Stimulated activated CD8-positive, alpha-beta memory T cell treated with anti-CD3 and anti-CD28 coated beads, Interleukin-4, amount 100 ng/mL, for 4 hours (primary cell): ENCODE results near the gene GOLPH3L.
"Not testable (repeated sequence)": the region's sequence is repeated elsewhere in the genome, so short reads cannot be mapped to it uniquely, and the experiment has no call there.

Source experiments
- DNase-seq, 2 donors: peaks; one replicate each; pipeline ENCODE4 v3.0.0-alpha.2; 2020; ENCODE audit warnings: low read depth in 2 of 2, low spot score in 1 of 2

The GOLPH3L gene

DNA sequence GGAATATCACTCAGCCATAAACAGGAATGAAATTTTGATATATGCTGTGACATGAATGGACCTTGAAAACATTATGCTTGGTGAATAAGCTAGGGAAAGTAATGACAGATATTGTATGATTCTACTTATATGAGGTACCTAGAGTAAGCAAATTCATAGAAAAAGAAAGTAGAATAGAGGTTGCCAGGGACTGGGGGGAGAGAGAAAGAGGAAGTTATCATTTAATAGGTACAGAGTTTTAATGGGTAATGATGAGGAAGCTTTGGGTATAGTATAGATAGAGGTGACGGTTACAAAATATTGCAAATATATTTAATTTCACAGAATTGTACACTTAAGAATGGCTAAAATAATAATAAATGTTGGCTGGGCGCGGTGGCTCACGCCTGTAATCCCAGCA, 36.4 kb downstream of the GOLPH3L start:
- no peak for DNase-seq

DNA sequence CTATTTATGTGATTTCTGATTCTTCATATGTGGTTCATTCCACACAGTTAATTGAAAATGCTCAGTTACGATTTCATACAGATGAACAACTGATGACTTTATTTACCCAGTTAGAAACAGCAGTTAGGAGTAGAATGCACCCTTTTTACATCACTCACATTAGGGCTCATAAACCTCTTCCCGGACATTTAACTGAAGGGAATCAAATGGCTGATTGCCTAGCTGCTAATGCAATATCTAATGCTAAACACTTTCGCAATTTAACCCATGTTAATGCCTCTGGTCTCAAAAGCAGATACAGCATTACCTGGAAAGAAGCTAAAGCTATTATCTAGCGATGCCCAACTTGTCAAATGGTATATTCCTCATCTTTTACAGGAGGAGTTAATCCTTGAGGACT, 39.9 kb downstream of the GOLPH3L start:
- DNase-seq: not testable (repeated sequence)

DNA sequence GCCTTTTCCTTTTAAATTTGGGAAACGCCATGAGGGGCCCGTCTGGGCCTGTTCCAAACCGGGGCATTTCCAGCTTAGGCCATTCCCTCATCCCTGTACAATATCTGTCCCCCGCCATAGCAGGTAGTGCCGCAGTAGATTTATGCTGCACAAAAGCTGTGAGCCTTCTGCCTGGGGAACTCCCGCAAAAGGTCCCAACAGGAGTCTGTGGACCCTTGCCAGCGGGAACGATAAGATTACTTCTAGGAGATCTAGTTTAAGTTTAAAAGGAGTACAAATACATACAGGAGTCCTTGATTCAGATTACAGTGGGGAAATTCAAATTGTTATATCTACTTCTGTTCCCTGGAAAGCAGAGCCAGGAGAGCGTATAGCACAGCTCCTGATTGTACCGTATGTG, 42.3 kb downstream of the GOLPH3L start:
- DNase-seq: not testable (repeated sequence)

DNA sequence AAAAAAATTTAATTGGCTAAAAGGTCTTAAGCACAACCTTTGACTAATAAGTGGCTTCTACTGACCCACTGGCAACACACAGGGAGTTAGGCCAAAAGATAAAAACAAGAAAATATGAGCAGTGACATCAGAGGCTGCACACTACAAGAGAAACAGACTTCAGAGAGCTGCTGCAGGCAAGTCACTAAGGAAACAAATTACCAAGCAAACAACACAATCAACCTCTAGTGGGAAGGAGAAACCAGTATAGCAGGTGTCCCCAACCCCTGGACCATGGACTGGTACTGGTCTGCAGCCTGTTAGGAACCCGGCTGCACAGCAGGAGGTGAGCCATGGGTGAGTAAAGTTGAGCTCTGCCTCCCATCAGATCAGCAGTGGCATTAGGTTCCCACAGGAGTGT, 46.8 kb downstream of the GOLPH3L start:
- DNase-seq: no peak

DNA sequence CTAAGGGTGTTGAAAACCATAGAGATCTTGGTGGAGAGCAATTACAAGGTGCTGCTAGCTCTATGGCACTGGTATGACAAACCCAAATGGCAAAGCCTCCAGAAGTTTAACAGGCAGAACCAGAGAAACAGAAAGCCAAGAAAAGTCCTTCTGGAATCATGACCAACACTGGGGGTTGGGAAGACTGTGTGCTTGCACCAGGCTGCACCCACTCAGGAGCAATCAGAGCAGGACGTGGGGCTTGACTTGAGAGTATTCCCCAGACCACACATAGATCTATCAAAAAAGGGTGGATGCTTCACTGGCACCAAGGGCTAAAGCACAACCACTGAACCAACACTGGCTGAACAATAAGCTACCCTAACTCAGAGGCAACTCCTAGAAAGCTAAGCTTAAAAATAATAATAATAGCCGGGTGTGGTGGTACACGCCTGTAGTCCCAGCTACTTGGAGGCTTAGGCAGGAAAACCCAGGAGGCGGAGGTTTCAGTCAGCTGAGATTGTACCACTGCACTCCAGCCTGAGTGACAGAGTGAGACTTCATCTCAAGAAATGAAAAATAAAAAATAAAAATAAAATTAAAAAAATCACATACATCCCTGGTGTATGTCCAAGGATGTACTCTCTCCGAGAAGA, 47.4 kb downstream of the GOLPH3L start:
- DNase-seq: no peak

DNA sequence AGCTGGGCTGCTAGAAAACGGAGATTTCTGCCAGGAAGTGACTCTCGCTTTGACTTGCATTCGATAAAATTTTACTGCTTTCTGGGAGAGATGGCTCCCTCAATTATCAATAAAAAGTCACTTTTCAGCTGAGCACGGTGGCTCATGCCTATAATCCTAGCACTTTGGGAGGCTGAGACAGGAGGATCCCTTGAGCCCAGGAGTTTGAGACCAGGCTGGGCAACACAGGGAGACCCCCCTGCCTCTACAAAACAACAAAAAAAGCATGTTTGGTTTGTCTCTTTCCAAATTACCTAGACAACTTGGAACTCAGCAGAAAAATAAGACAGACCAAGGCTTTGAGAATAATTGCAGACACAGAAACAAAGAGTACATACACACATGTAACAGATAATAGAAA, 54.7 kb downstream of the GOLPH3L start:
- no peak for DNase-seq

DNA sequence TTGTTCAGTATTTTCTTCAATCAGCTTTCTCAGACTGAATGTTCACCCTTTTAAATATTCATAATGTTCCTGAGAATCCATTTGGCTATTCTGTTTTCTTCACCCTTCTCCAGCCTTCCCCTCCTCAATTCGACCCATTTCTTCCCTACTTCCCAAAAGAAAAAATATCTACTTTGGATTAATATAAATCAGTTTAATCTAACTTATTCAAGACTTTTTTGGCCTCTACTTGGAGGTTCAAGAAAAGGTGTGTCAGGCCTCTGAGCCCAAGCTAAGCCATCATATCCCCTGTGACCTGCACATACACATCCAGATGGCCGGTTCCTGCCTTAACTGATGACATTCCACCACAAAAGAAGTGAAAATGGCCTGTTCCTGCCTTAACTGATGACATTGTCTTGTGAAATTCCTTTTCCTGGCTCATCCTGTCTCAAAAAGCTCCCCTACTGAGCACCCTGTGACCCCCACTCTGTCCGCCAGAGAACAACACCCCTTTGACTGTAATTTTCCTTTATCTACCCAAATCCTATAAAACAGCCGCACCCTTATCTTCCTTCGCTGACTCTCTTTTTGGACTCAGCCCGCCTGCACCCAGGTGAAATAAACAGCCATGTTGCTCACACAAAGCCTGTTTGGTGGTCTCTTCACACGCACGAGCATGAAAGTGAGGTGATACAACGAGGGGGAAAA, 55.7 kb downstream of the GOLPH3L start:
- not testable (repeated sequence) for DNase-seq

DNA sequence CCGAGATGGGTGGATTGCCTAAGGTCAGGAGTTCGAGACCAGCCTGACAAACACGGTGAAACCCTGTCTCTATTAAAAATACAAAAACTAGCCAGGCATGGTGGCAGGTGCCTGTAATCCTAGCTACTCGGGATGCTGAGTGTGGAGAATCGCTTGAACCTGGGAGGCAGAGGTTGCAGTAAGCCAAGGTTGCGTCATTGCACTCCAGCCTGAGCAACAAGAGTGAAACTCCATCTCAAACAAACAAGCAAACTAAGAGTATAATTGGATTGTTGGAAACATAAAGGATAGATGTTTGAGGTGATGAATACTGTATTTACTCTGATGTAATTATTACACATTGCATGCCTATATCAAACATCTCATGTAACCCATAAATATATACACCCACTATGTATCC, 58.5 kb downstream of the GOLPH3L start:
- DNase-seq: not testable (repeated sequence)

DNA sequence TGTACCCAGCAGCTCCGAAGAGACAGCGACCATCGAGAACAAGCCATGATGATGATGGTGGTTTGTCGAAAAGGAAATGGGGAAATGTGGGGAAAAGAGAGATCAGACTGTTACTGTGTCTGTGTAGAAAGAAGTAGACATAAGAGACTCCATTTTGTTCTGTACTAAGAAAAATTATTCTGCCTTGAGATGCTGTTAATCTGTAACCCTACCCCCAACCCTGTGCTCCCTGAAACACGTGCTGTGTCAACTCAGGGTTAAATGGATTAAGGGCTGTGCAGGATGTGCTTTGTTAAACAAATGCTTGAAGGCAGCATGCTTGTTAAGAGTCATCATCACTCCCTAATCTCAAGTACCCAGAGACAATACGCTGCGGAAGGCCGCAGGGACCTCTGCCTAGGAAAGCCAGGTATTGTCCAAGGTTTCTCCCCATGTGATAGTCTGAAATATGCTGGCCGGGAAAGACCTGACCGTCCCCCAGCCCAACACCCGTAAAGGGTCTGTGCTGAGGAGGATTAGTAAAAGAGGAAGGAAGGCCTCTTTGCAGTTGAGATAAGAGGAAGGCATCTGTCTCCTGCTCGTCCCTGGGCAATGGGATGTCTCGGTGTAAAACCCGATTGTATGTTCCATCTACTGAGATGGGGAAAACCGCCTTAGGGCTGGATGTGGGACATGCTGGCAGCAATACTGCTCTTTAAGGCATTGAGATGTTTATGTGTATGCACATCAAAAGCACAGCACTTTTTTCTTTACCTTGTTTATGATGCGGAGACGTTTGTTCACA, 61.9 kb downstream of the GOLPH3L start:
- DNase-seq: not testable (repeated sequence)

DNA sequence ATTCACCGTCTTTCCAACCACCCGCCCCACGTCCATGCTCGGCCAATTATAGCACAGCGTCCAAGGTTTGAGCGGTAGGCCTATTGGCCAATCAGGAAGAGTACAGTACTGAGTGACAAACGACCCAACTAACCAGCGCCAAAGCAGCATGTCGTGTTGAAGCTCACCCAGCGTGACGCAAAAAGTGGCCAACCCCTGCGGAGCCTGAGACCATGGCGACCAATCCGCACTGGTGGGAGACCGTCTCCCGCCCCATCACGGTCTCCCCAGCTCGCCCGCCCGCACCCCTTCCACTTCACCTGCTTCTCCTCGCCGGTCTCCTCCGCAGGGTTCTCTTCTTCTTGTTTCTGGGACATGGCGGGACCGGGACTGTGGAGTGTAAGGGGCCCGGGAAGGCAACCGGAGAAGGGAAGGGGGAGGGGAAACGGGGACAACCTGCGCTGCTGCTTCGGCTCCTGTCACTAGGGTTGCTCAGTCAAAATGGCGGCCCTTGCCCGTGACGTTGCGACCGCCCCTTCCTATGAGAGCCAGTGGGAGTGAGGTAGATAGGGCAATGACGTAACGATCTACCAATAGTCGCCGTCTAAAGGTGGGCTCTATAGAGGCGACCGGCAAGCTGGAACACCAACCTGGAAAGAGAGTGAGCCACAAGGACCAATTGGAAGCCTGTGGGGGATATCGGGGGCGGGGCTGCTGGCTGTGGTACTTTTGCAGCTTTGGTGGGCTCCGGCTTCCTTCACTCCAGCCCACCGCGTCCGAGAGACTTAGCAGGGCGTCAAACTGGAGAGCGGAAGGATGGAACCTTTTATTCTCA, 67.6 kb downstream of the GOLPH3L start, which contains the start of gene ENSA:
ENSA (minus strand) TSS at position 498 of the 814 bp plus-strand sequence; CDS start at position 356, 142 bp downstream.
- peak; percentile 91 to 94 for DNase-seq

DNA sequence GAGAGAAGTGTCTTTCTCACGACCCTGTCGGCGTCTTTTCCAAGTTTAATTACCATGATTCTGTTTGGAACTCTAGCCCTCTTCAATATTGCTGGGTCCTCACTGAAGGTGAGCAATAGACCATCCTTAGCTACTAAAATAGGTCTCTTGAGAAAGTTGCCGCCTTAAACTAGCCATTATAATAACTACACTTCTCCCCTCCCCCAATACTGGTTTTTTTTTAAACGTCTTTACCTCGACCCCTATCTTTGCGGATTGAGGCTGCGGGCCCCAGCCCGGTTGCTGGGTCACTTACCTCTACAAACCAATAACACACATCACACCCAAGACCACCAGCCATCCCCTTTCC, 68.2 kb downstream of the GOLPH3L start:
- no peak for DNase-seq

DNA sequence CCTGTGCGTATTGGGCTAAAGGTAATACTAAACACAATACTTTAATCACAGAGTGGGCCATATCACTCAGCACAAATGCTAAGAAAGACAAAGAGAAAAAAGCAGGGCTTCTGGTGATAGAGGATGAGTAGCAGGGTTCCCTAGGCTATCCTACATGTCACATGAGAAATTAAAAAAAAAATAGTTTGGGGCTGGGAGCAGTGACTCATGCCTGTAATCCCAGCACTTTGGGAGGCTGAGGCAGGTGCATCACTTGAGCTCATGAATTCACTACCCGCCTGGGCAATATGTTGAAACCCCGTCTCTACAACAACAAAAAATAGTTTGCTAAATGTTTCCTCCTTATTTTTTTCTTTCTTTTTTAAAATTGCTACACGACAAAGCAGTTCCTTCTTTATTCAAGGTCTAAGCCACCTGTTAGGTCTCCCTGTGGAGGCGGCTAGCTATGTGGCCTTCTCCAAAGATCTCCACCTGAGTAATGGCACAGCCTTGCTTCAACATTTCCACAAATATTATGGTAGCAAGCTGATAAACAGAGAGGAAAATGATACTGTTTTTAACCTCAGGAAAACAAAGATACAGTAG, 69.0 kb downstream of the GOLPH3L start:
- DNase-seq: no peak

DNA sequence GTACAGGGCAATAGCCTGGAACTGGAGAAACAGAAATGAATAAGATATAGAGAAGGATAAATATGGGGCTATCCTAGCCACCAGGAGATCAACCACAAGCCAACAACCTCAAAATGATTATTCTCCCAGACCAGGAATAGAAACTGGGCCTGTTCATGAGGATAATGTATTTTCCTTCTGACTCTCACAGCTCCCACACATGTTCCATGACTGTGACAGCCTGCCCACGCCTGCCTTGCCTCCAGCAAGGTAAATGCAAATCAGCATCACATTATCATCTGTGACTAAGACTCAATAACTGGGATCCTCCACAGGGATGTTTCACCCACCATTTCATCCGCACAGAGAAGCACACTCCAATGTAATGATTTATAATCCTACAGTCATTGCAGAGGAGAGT, 70.8 kb downstream of the GOLPH3L start:
- no peak for DNase-seq

DNA sequence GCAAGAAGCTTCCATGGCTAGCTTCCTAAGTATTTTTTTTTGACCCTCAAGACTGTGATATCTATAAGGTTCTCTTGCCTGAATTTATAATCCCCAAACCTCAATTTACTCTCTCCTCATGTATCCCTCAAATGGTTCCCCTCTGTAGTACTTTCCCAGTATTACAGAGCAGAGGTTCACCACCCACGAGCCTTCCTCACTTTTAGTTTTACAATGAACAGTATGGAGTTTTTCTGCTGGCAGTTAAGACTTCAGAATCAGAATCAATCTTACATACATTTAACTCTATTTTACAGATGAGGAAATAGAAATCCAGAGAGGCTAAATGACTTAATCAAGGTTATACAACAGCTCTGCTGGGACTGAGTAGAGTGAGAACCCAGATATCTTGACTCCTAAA, 72.4 kb downstream of the GOLPH3L start:
- DNase-seq: not testable (repeated sequence)

DNA sequence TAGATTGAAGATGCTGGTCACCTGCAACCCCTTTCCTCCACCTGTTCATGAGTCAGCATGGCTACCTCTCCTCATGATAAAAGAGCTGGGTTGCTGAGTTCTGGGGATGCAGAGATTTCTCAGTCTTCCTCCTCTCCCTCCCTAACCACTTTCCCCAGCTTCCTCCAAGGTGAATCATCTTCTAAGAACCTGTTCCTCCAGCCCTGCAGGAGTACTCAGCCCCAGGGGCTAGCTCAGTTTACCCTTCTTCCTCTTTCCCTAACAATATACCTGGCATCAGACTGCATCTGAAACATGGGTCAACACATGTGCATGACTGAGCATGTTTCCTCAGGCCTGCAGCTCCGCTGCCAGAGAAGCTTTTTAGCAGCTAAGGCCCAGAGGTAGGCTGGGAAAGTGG, 72.8 kb downstream of the GOLPH3L start:
- DNase-seq: not testable (repeated sequence)

DNA sequence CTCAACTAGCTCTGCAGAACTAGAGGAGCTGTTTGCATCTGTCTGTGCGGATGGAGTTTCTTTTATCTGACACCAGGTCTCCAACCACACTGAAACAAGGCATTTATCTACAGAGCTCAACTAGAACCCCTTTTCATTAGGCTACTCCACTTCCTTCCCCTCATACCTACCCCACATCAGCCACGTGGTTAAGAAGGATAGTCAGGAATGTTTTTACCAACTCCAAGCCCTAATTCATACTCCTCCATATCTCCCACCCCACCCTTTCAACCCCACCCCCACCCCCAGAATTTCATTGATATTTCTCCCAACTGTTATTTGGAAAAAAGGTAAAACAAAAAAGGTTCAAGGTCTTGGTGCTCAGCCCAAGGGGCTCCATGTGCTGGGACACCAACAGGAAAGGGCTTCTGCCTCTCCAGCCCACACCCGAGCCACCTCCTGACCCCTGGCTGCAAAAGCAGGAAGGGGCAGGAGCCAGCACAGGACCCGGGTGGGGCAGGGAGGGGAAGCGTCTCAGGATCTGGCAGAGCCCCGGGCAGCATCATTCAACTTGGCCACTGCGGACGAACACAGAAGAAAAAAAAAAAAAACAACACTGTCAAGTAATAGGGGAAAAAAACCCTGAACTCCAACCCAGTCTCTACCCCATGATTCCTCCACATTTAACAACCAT, 74.5 kb downstream of the GOLPH3L start:
- DNase-seq: no peak

DNA sequence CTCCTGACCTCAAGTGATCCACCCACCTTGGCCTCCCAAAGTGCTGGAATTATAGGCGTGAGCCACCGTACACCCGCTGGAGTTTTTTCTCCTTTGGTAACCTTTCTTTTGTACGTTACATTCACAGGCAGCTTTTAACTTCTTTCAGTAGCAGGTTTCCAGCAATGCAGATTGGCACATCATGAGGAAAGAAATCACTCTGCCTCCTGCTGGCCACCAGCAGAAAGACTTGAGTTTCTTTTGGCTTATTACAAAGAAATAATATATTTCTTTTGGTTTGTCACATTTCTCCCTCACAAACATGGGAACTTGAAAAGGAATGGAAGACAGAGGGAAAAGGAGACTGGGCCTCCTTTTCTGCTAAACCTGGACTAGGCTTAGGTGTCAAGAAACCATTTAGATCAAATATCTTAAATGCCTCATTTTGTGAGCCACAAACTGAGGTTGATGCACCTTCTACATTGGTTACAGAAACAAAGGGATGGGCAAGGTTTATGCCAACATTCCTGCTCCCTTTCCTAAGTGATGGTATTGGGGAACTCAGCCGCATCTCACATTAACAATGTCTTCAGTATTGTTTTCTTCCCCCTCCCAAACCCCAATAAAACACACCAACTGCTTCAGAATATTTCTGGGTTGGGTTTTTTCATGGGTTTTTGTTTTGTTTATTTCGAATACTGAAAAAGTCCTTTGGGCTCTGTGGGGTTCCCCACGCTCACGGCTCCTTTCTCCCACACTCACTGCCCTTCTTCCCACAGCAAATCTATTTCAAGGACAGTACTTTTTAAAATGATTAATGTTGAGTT, 75.3 kb downstream of the GOLPH3L start:
- DNase-seq: peak in 1 of 2 donors; percentile 23

DNA sequence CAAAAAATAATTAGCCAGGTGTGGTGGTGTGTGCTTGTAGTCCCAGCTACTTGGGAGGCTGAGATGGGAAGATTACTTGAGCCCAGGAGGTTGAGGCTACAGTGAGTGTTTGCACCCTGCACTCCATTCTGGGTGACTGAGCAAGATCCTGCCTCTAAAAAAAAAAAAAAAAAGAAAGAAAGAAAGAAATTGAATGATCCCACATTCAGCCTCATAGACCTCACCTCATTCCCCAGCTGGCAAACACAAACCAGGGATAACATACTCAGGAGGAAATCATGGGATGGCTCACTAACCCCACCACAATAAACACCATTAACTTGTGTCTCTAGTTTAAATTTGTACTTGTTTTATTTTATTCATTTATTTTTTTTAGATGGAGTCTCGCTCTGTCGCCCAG, 76.0 kb downstream of the GOLPH3L start:
- DNase-seq: no peak
